ENCODE measurements around the gene SPATA19.

Gene SPATA19

DNA sequence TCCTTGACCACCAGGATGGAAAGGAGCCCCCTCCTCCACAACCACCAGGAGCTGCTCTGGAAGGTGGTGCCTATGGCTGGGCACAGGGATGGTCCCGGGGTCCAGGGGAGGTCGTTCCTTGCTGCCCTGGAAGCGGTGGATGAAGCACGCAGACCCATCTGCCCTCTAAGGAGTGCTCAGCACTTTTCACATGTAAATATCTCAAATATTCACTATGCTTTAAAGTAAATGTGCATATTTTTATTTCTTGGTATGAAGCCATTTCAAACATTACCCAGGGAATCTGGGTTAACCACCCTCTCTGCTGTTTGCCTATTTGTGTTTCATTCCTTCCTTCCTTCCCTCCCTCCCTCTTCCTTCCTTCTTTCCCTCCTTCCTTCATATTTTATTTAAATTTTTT is 21.7 kb downstream of the SPATA19 start:
- Histone ChIP-seq H3K36me3 (ENCODE audit: insufficient read depth, low read length) (no peaks in the 10 kb centered on the region), H3K9me3 (ENCODE audit: insufficient read depth, low read depth, low read length) (no peaks in the 10 kb centered on the region), H2AFZ (ENCODE audit: low read length) (no peak overlapping the region), H3K9me2 (replicated peaks; ENCODE audit: low read depth, low read length) (no peaks in the 10 kb centered on the region), H3K9ac (ENCODE audit: low read depth, low read length, poor library complexity, severe bottlenecking) (no peak overlapping the region), H3K79me2 (ENCODE audit: insufficient read depth, low read length) (no peaks in the 10 kb centered on the region), H3K27me3 (ENCODE audit: insufficient read depth, low read length, poor library complexity, severe bottlenecking) (no peaks in the 10 kb centered on the region), H4K20me1 (ENCODE audit: insufficient read depth, low read length, poor library complexity, severe bottlenecking) (no peaks in the 10 kb centered on the region), H3F3A (ENCODE audit: low read depth) (no peaks in the 10 kb centered on the region), H3K4me3 (ENCODE audit: low read length, poor library complexity, severe bottlenecking) (no peak overlapping the region), H3K4me2 (ENCODE audit: low read depth, low read length, poor library complexity, severe bottlenecking) (no peak overlapping the region), H3K4me1 (ENCODE audit: insufficient read depth, low read length, poor library complexity, severe bottlenecking) (no peaks in the 10 kb centered on the region)
- no peak for TF ChIP-seq EZH2phosphoT487 (IDR thresholded peaks at IDR 0.05; ENCODE audit: borderline replicate concordance)
- TF ChIP-seq, protein P1, sequence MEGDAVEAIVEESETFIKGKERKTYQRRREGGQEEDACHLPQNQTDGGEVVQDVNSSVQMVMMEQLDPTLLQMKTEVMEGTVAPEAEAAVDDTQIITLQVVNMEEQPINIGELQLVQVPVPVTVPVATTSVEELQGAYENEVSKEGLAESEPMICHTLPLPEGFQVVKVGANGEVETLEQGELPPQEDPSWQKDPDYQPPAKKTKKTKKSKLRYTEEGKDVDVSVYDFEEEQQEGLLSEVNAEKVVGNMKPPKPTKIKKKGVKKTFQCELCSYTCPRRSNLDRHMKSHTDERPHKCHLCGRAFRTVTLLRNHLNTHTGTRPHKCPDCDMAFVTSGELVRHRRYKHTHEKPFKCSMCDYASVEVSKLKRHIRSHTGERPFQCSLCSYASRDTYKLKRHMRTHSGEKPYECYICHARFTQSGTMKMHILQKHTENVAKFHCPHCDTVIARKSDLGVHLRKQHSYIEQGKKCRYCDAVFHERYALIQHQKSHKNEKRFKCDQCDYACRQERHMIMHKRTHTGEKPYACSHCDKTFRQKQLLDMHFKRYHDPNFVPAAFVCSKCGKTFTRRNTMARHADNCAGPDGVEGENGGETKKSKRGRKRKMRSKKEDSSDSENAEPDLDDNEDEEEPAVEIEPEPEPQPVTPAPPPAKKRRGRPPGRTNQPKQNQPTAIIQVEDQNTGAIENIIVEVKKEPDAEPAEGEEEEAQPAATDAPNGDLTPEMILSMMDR (conservative IDR thresholded peaks at IDR 0.05; ENCODE audit: low read length), result no peak

DNA sequence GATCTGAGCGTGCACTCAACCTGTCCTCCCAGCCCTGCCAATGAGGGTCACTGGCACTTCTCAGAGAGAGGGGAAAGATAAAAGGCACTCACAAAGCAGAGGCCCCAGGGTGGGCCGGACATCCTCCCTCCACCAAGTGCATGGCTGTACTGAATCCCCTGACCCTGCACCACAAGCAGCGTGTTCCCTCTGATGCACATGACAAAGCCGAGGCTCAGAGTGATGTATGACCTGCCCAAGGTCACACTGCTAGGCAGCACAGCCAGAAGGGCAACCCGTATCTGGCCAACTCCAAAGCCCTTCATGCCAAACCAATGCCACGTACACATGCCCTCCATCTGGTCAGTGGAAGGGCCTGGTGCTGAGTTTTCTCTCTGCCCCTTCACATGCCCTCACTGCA is 22.1 kb downstream of the SPATA19 start:
- no peak overlapping the region for H3K4me2 ChIP-seq (ENCODE audit: low read depth, low read length, poor library complexity, severe bottlenecking)
- no peak overlapping the region for H3K9ac ChIP-seq (ENCODE audit: low read depth, low read length, poor library complexity, severe bottlenecking)
- TF ChIP-seq EZH2phosphoT487 (IDR thresholded peaks at IDR 0.05; ENCODE audit: borderline replicate concordance), result no peak
- TF ChIP-seq, protein P1 (conservative IDR thresholded peaks at IDR 0.05; ENCODE audit: low read length), result no peak
- H3F3A ChIP-seq (ENCODE audit: low read depth), result no peaks in the 10 kb centered on the region
- no peaks in the 10 kb centered on the region for H3K27me3 ChIP-seq (ENCODE audit: insufficient read depth, low read length, poor library complexity, severe bottlenecking)
- H3K4me3 ChIP-seq (ENCODE audit: low read length, poor library complexity, severe bottlenecking), result no peak overlapping the region
- H4K20me1 ChIP-seq (ENCODE audit: insufficient read depth, low read length, poor library complexity, severe bottlenecking), result no peaks in the 10 kb centered on the region
- H3K9me3 ChIP-seq (ENCODE audit: insufficient read depth, low read depth, low read length), result no peaks in the 10 kb centered on the region
- H3K79me2 ChIP-seq (ENCODE audit: insufficient read depth, low read length), result no peaks in the 10 kb centered on the region
- no peaks in the 10 kb centered on the region for H3K36me3 ChIP-seq (ENCODE audit: insufficient read depth, low read length)
- no peak overlapping the region for H2AFZ ChIP-seq (ENCODE audit: low read length)
- no peaks in the 10 kb centered on the region for H3K9me2 ChIP-seq (replicated peaks; ENCODE audit: low read depth, low read length)
- no peaks in the 10 kb centered on the region for H3K4me1 ChIP-seq (ENCODE audit: insufficient read depth, low read length, poor library complexity, severe bottlenecking)

DNA sequence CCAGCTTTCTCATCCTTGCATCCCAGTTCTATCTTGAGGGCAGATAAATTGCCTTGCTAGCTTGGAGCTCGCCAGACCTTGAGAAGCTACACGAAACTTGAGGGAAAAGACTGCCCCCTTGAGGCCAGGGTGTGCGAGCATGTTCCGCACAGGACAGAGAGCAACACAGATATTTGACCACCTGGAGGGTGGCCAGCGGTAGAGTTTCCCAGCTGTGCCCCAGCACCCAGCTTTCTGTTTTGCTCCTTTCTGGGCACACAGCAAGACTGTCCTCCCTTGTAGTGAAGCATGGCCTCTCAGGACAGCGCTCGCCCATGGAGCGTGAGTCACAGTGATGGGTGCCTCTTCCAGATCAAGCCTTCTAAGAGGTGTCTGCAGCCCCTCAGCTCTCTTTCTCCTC is 23.5 kb downstream of the SPATA19 start:
- Histone ChIP-seq H3K9me2 (replicated peaks; ENCODE audit: low read depth, low read length) (no peaks in the 10 kb centered on the region), H3K27me3 (ENCODE audit: insufficient read depth, low read length, poor library complexity, severe bottlenecking) (no peaks in the 10 kb centered on the region), H3K9ac (ENCODE audit: low read depth, low read length, poor library complexity, severe bottlenecking) (no peak overlapping the region), H3K4me1 (ENCODE audit: insufficient read depth, low read length, poor library complexity, severe bottlenecking) (no peaks in the 10 kb centered on the region), H3K4me3 (ENCODE audit: low read length, poor library complexity, severe bottlenecking) (no peak overlapping the region), H3K79me2 (ENCODE audit: insufficient read depth, low read length) (no peaks in the 10 kb centered on the region), H3K4me2 (ENCODE audit: low read depth, low read length, poor library complexity, severe bottlenecking) (no peak overlapping the region), H2AFZ (ENCODE audit: low read length) (no peak overlapping the region), H3K9me3 (ENCODE audit: insufficient read depth, low read depth, low read length) (no peaks in the 10 kb centered on the region), H4K20me1 (ENCODE audit: insufficient read depth, low read length, poor library complexity, severe bottlenecking) (no peaks in the 10 kb centered on the region), H3K36me3 (ENCODE audit: insufficient read depth, low read length) (no peaks in the 10 kb centered on the region), H3F3A (ENCODE audit: low read depth) (no peaks in the 10 kb centered on the region)
- TF ChIP-seq, protein P1 (conservative IDR thresholded peaks at IDR 0.05; ENCODE audit: low read length), result peak; percentile 63
- no peak for TF ChIP-seq EZH2phosphoT487 (IDR thresholded peaks at IDR 0.05; ENCODE audit: borderline replicate concordance)
